ENCODE data around the gene EMX1.
"Not testable (repeated sequence)": the region's sequence is repeated elsewhere in the genome, so short reads cannot be mapped to it uniquely, and the experiment has no call there.

The EMX1 gene

GRCh38 chr2:72901426-72901825, 15.9 kb upstream of the EMX1 start:
- FAIRE-seq = no peak

GRCh38 chr2:72907369-72907768, 9.9 kb upstream of the EMX1 start:
- FAIRE-seq = not testable (repeated sequence)

GRCh38 chr2:72908741-72909140, 8.6 kb upstream of the EMX1 start:
- FAIRE-seq = no peak

GRCh38 chr2:72911256-72911655, 6.1 kb upstream of the EMX1 start:
- FAIRE-seq = no peak

- FAIRE-seq = no peak
These were observed 3.7 kb upstream of the EMX1 start for GRCh38 chr2:72913486-72914205.

GRCh38 chr2:72914206-72914559, 3.1 kb upstream of the EMX1 start:
- FAIRE-seq = no peak

GRCh38 chr2:72914589-72915319, 2.6 kb upstream of the EMX1 start:
- FAIRE-seq = no peak

GRCh38 chr2:72915320-72915906, 1.9 kb upstream of the EMX1 start:
- FAIRE-seq = no peak

GRCh38 chr2:72915907-72916742, 1.2 kb upstream of the EMX1 start:
- no peak for FAIRE-seq

GRCh38 chr2:72916743-72917137, 579 bp upstream of the EMX1 start:
- no peak for FAIRE-seq

GRCh38 chr2:72917877-72918553, 696 bp downstream of the EMX1 start:
- no peak for FAIRE-seq

- FAIRE-seq = no peak
These were observed 2.3 kb downstream of the EMX1 start for GRCh38 chr2:72919414-72920317.

- no peak for FAIRE-seq
These were observed 3.2 kb downstream of the EMX1 start for GRCh38 chr2:72920318-72921087.

GRCh38 chr2:72921088-72921851, 4.0 kb downstream of the EMX1 start:
- no peak for FAIRE-seq

GRCh38 chr2:72921853-72922252, 4.5 kb downstream of the EMX1 start:
- no peak for FAIRE-seq

- no peak for FAIRE-seq
These were observed 6.6 kb downstream of the EMX1 start for GRCh38 chr2:72923833-72924352.

- no peak for FAIRE-seq
These were observed 7.3 kb downstream of the EMX1 start for GRCh38 chr2:72924353-72925240.

GRCh38 chr2:72925328-72925943, 8.1 kb downstream of the EMX1 start:
- no peak for FAIRE-seq

Data from endometrium (tissue), 2 donors.